ENCODE data around the gene PHACTR2.

- TF ChIP-seq POLR2A (IDR thresholded peaks at IDR 0.05): no peak
- TF ChIP-seq CTCF (IDR thresholded peaks at IDR 0.05): no peak
These were observed 80.8 kb downstream of the PHACTR2 start for GRCh38 chr6:143758551-143758950.

Data from gastroesophageal sphincter (tissue), 3 donors.